Measurements from ENCODE around the gene IFIT5. TPM values are rescaled to one million over a fixed set of nuclear protein-coding genes. Genes with fewer than 3 reads are reported as not detected.

Gene IFIT5
- total RNA-seq, 1 donor from 2014 or later, result 9.1 TPM

- intact Hi-C loops (cut with DNase I), result no loop called here
- H3K36me3 ChIP-seq, result no peaks in the 10 kb centered on the region
- H3K4me1 ChIP-seq, result no peaks in the 10 kb centered on the region
- DNase-seq (ENCODE audit: extremely low spot score in 2 of 2), result no peak
- TF ChIP-seq POLR2AphosphoS5 (IDR thresholded peaks at IDR 0.05; ENCODE audit: insufficient read depth in 1 of 2, low read depth in 1 of 2) (no peak), POLR2A (IDR thresholded peaks at IDR 0.05) (no peak)
- TF ChIP-seq, protein P1, sequence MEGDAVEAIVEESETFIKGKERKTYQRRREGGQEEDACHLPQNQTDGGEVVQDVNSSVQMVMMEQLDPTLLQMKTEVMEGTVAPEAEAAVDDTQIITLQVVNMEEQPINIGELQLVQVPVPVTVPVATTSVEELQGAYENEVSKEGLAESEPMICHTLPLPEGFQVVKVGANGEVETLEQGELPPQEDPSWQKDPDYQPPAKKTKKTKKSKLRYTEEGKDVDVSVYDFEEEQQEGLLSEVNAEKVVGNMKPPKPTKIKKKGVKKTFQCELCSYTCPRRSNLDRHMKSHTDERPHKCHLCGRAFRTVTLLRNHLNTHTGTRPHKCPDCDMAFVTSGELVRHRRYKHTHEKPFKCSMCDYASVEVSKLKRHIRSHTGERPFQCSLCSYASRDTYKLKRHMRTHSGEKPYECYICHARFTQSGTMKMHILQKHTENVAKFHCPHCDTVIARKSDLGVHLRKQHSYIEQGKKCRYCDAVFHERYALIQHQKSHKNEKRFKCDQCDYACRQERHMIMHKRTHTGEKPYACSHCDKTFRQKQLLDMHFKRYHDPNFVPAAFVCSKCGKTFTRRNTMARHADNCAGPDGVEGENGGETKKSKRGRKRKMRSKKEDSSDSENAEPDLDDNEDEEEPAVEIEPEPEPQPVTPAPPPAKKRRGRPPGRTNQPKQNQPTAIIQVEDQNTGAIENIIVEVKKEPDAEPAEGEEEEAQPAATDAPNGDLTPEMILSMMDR (IDR thresholded peaks at IDR 0.05), result no peak
- no peak overlapping the region for H3K4me3 ChIP-seq
- H3K27ac ChIP-seq, result no peak overlapping the region
- no peaks in the 10 kb centered on the region for H3K9me3 ChIP-seq
- H3K27me3 ChIP-seq, result no peaks in the 10 kb centered on the region
These were observed 10.6 kb downstream of the IFIT5 start for GRCh38 chr10:89425000-89425399.

- H3K4me1 ChIP-seq, result no peaks in the 10 kb centered on the region
- no peaks in the 10 kb centered on the region for H3K36me3 ChIP-seq
- TF ChIP-seq, protein P1 (IDR thresholded peaks at IDR 0.05), result peak; percentile 55 to 83 (median 75)
- TF ChIP-seq POLR2AphosphoS5 (IDR thresholded peaks at IDR 0.05; ENCODE audit: insufficient read depth in 1 of 2, low read depth in 1 of 2) (no peak), POLR2A (IDR thresholded peaks at IDR 0.05) (no peak)
- no peaks in the 10 kb centered on the region for H3K27me3 ChIP-seq
- no peak overlapping the region for H3K27ac ChIP-seq
- no peaks in the 10 kb centered on the region for H3K9me3 ChIP-seq
- intact Hi-C loops (cut with DNase I), result loop anchor here (2.0 kb wide), 1 partner anchor 136 kb away; no protein-coding TSS in a partner anchor
- no peak for DNase-seq (ENCODE audit: extremely low spot score in 2 of 2)
- no peak overlapping the region for H3K4me3 ChIP-seq
These were observed 12.0 kb downstream of the IFIT5 start for GRCh38 chr10:89426230-89426868.

DNA sequence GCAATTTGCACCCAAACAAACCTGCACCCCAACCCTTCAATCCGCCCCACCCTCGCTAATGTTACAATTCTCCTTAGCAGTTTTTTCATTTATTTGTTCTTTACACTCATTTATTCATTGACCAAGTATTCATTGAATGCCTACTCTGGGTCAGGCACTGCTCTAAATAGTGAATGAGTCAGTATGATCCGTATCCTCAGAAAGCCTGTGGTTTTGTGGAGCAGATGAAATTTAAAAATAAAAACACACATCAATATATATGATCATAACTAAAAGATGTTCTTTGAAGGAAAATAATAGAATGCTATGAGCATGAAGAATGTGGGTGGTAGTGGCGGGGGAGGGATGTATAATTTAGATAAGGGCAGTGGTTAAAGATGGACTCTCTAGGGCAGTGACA lies 13.3 kb downstream of the IFIT5 start:
- Histone ChIP-seq H3K36me3 (no peaks in the 10 kb centered on the region), H3K27ac (no peak overlapping the region), H3K4me1 (no peaks in the 10 kb centered on the region), H3K4me3 (no peak overlapping the region), H3K9me3 (no peaks in the 10 kb centered on the region), H3K27me3 (no peaks in the 10 kb centered on the region)
- no peak for DNase-seq (ENCODE audit: extremely low spot score in 2 of 2)
- TF ChIP-seq POLR2AphosphoS5 (IDR thresholded peaks at IDR 0.05; ENCODE audit: insufficient read depth in 1 of 2, low read depth in 1 of 2), result no peak
- TF ChIP-seq, protein P1 (IDR thresholded peaks at IDR 0.05), result no peak
- TF ChIP-seq POLR2A (IDR thresholded peaks at IDR 0.05), result no peak
- intact Hi-C loops (cut with DNase I), result loop anchor here (2.0 kb wide), 1 partner anchor 135 kb away; no protein-coding TSS in a partner anchor

GRCh38 chr10:89428877-89429276 lies 14.5 kb downstream of the IFIT5 start:
- Histone ChIP-seq H3K9me3 (no peaks in the 10 kb centered on the region), H3K36me3 (no peaks in the 10 kb centered on the region), H3K4me1 (no peaks in the 10 kb centered on the region), H3K4me3 (no peak overlapping the region), H3K27me3 (no peaks in the 10 kb centered on the region), H3K27ac (no peak overlapping the region)
- intact Hi-C loops (cut with DNase I), result no loop called here
- no peak for DNase-seq (ENCODE audit: extremely low spot score in 2 of 2)
- no peak for TF ChIP-seq POLR2AphosphoS5 (IDR thresholded peaks at IDR 0.05; ENCODE audit: insufficient read depth in 1 of 2, low read depth in 1 of 2)
- TF ChIP-seq POLR2A (IDR thresholded peaks at IDR 0.05), result no peak
- TF ChIP-seq, protein P1 (IDR thresholded peaks at IDR 0.05), result no peak

GRCh38 chr10:89431977-89432376 lies 17.6 kb downstream of the IFIT5 start:
- TF ChIP-seq POLR2A (IDR thresholded peaks at IDR 0.05), result no peak
- TF ChIP-seq, protein P1 (IDR thresholded peaks at IDR 0.05), result no peak
- no peak for TF ChIP-seq POLR2AphosphoS5 (IDR thresholded peaks at IDR 0.05; ENCODE audit: insufficient read depth in 1 of 2, low read depth in 1 of 2)
- Histone ChIP-seq H3K4me3 (no peak overlapping the region), H3K27ac (no peak overlapping the region)

More at GRCh38 chr10:89431977-89432376, 17.6 kb downstream of the IFIT5 start:
- no peak for DNase-seq (ENCODE audit: extremely low spot score in 2 of 2)
- Histone ChIP-seq H3K27me3 (no peaks in the 10 kb centered on the region), H3K4me1 (no peaks in the 10 kb centered on the region), H3K36me3 (no peaks in the 10 kb centered on the region), H3K9me3 (no peaks in the 10 kb centered on the region)
- intact Hi-C loops (cut with DNase I), result no loop called here

All from vagina (tissue), 2 donors.